Endothelial cell of umbilical vein (primary cell): ENCODE data around the gene DLG5. TPM values are rescaled to one million over a fixed set of nuclear protein-coding genes. Genes with fewer than 3 reads are reported as not detected.

ENCODE experiments used
- BruUV-seq: library from RNA; stranded (reverse); fragments of 400-500 nt; replicated peaks from 2 replicates; lab custom pipeline; 2021; lab: Mats Ljungman, UMichigan
- CTCF ChIA-PET: fragments of 300-600, 350-600 bp; sonication (Branson Sonifier 250); formaldehyde crosslinking; loops from one replicate; lab custom pipeline; 2021; ENCODE audit warnings: antibody characterized with exemption, inconsistent platforms; lab: Charles Lee
- POLR2A ChIA-PET: fragments of 300-600, 350-600 bp; sonication (Branson Sonifier 250); formaldehyde crosslinking; loops from one replicate; lab custom pipeline; 2021; ENCODE audit warnings: antibody characterized with exemption, inconsistent platforms; lab: Charles Lee
- DNase-seq: peaks from one replicate; pipeline ENCODE4 v3.0.0-alpha.2; 2011; ENCODE audit warnings: low read depth, low spot score
- FAIRE-seq: peaks from 2 replicates; lab custom pipeline; 2011; peaks lifted over from hg19 to GRCh38; lab: Jason Lieb, UNC
- H2AFZ ChIP-seq: 2 replicates; pipeline ENCODE4 v1.6.0; 2012; ENCODE audit warnings: low read depth, low read length, control low read depth, inconsistent platforms
- H3K27ac ChIP-seq: 2 replicates; pipeline ENCODE4 v1.5.1; 2011; ENCODE audit warnings: low read depth, mild to moderate bottlenecking, control low read depth, low read length, moderate library complexity; ENCODE audit not compliant: insufficient read depth
- H3K27me3 ChIP-seq, 2 experiments: 2 replicates each; pipeline versions ENCODE4 v1.6.0 to v1.6.1; 2011; ENCODE audit warnings: low read length in 2 of 2, mixed read lengths in 1 of 2; ENCODE audit not compliant: control insufficient read depth in 2 of 2, insufficient read depth in 2 of 2
- H3K36me3 ChIP-seq, 2 experiments: 2 replicates in 1 of 2; 3 replicates in 1 of 2; pipeline ENCODE4 v1.5.1; 2011; ENCODE audit warnings: low read length in 2 of 2, mild to moderate bottlenecking in 1 of 2, moderate library complexity in 1 of 2; ENCODE audit not compliant: control insufficient read depth in 2 of 2, insufficient read depth in 2 of 2; ENCODE audit errors: extremely low read depth in 1 of 2
- H3K4me1 ChIP-seq: 3 replicates; pipeline ENCODE4 v1.5.1; 2011; ENCODE audit warnings: mild to moderate bottlenecking, low read length; ENCODE audit not compliant: control insufficient read depth, insufficient read depth; ENCODE audit errors: extremely low read depth
- H3K4me2 ChIP-seq: 2 replicates; pipeline ENCODE4 v1.6.1; 2011; ENCODE audit warnings: low read length, control low read depth, mixed read lengths; ENCODE audit not compliant: insufficient read depth
- H3K4me3 ChIP-seq, 3 experiments: fragments of 200-600 bp in 1 of 3; sonication (generic), shearing (Covaris generic) in 1 of 3; replicated peaks in 1 of 3; 2 replicates each; pipeline ENCODE4 v1.5.1; 2011 to 2016; ENCODE audit warnings: control low read depth in 3 of 3, low read length in 3 of 3, mild to moderate bottlenecking in 2 of 3, inconsistent platforms in 1 of 3, low read depth in 1 of 3, moderate library complexity in 1 of 3; ENCODE audit not compliant: insufficient read depth in 1 of 3
- H3K79me2 ChIP-seq: 2 replicates; pipeline ENCODE4 v1.6.0; 2012; ENCODE audit warnings: low read length, inconsistent platforms; ENCODE audit not compliant: control insufficient read depth, insufficient read depth
- H3K9ac ChIP-seq: replicated peaks from 2 replicates; pipeline ENCODE3; 2011; ENCODE audit warnings: low read length, control low read depth; ENCODE audit not compliant: insufficient read depth; ENCODE audit errors: extremely low read depth
- H3K9me1 ChIP-seq: replicated peaks from 3 replicates; pipeline ENCODE4 v1.6.0; 2011; ENCODE audit warnings: mild to moderate bottlenecking, low read length; ENCODE audit not compliant: control insufficient read depth, insufficient read depth; ENCODE audit errors: extremely low read depth
- H3K9me3 ChIP-seq: replicated peaks from 2 replicates; pipeline ENCODE4 v1.5.1; 2012; ENCODE audit warnings: low read length, inconsistent platforms; ENCODE audit not compliant: control insufficient read depth, insufficient read depth
- H4K20me1 ChIP-seq: replicated peaks from 2 replicates; pipeline ENCODE3; 2011; ENCODE audit warnings: mild to moderate bottlenecking, low read length; ENCODE audit not compliant: control insufficient read depth, insufficient read depth; ENCODE audit errors: extremely low read depth
- CTCF ChIP-seq, 2 donors: IDR thresholded peaks; 1 replicate in 1 of 2; 2 replicates in 1 of 2; pipeline ENCODE4 v1.5.1; 2011; ENCODE audit warnings: low read length in 2 of 2, mild to moderate bottlenecking in 2 of 2, moderate library complexity in 2 of 2, control low read depth in 1 of 2, inconsistent platforms in 1 of 2, low read depth in 1 of 2; ENCODE audit not compliant: insufficient read depth in 1 of 2; ENCODE audit errors: extremely low read depth in 1 of 2
- EZH2 ChIP-seq: IDR thresholded peaks from 2 replicates; pipeline ENCODE4 v1.6.1; 2012; ENCODE audit warnings: borderline replicate concordance, low read depth, mild to moderate bottlenecking, moderate library complexity, low read length, inconsistent platforms; ENCODE audit not compliant: severe bottlenecking
- FOS ChIP-seq: IDR thresholded peaks from 2 replicates; pipeline ENCODE4 v1.6.1; 2011; ENCODE audit warnings: mild to moderate bottlenecking, low read length, moderate library complexity, borderline replicate concordance; ENCODE audit not compliant: insufficient read depth
- GATA2 ChIP-seq: IDR thresholded peaks from 2 replicates; pipeline ENCODE4 v1.7.0; 2011; ENCODE audit warnings: low read depth, mild to moderate bottlenecking, moderate library complexity, mixed read lengths, low read length; ENCODE audit not compliant: insufficient read length, insufficient read depth
- JUN ChIP-seq: IDR thresholded peaks from 2 replicates; pipeline ENCODE4 v1.6.1; 2011; ENCODE audit warnings: borderline replicate concordance, low read depth; ENCODE audit not compliant: insufficient read length, insufficient read depth
- MAX ChIP-seq: IDR thresholded peaks from 2 replicates; pipeline ENCODE4 v1.6.1; 2011; ENCODE audit not compliant: insufficient read depth, insufficient read length
- MYC ChIP-seq: IDR thresholded peaks from one replicate; pipeline ENCODE4 v1.6.1; 2011; ENCODE audit warnings: mild to moderate bottlenecking, low read depth, low read length
- POLR2A ChIP-seq: IDR thresholded peaks from 2 replicates; pipeline ENCODE4 v1.6.1; 2012; ENCODE audit warnings: low read depth, mild to moderate bottlenecking, control low read depth, low read length
- POLR2AphosphoS5 ChIP-seq: IDR thresholded peaks from 2 replicates; pipeline ENCODE4 v1.6.1; 2012; ENCODE audit warnings: low read depth, mild to moderate bottlenecking, control low read depth, low read length, moderate library complexity; ENCODE audit not compliant: insufficient read depth
- dilution Hi-C: fragments of 300-500 bp; cut with MboI; formaldehyde crosslinking; loops from one replicate; pipeline ENCODE4 v1.15.0; 2019; ENCODE audit warnings: low sequenced_read_pairs; ENCODE audit not compliant: extremely low pct_ligation_motif_present
- intact Hi-C: fragments of 100-400 bp; cut with micrococcal nuclease; formaldehyde crosslinking; loops from one replicate; pipeline ENCODE4 v1.10.0; 2022
- polyA plus RNA-seq, 4 experiments: library from polyadenylated mRNA; depleted of rRNA in 3 of 4; stranded (reverse) in 3 of 4; unstranded in 1 of 4; fragments of >200 nt; gene quantifications; 2 replicates each; pipeline versions ENCODE4 v1.2.1 to v1.2.3, GENCODE V29; 2011 to 2012; ENCODE audit warnings: missing spikeins in 1 of 4
- total RNA-seq: library from RNA; stranded (reverse); gene quantifications from 2 replicates; pipeline ENCODE4 v1.2.3, GENCODE V29; 2021

The DLG5 gene
- total and polyA plus RNA-seq, 2 donors (not counting 3 experiments of a cell fraction or from before 2014, with no cell fraction given) = 12.3 to 24.9 TPM

- no peaks in the 10 kb centered on the region for H4K20me1 ChIP-seq
- H3K9me1 ChIP-seq = no peaks in the 10 kb centered on the region
- dilution Hi-C loops (no loop called here), intact Hi-C loops (no loop called here)
- no peak overlapping the region for H3K9ac ChIP-seq
- H3K79me2 ChIP-seq = no peaks in the 10 kb centered on the region
- H3K27me3 ChIP-seq = peaks cover 20 to 25% of the 10 kb centered on the region in 2 experiments
- H3K4me1 ChIP-seq = peaks cover 1% of the 10 kb centered on the region
- no peaks in the 10 kb centered on the region for H3K36me3 ChIP-seq
- DNase-seq (no peak), FAIRE-seq (no peak)
- H3K4me3 ChIP-seq = no peak overlapping the region
- no peaks in the 10 kb centered on the region for H3K9me3 ChIP-seq
- no TSS peak for BruUV-seq
- no peak overlapping the region for H3K27ac ChIP-seq
- TF ChIP-seq FOS (no peak), MAX (no peak), POLR2A (no peak), POLR2AphosphoS5 (no peak), GATA2 (no peak), EZH2 (no peak), CTCF (IDR thresholded peaks at IDR 0.05; ENCODE audit: extremely low read depth in 1 of 2, insufficient read depth in 1 of 2, low read depth in 1 of 2, low read length in 2 of 2) (no peak), JUN (no peak), MYC (no peak)
- H2AFZ ChIP-seq = no peak overlapping the region
- CTCF ChIA-PET = interaction anchor here (1.1 to 1.8 kb wide), 2 partner anchors 8 to 85 kb away, joined by 3 to 5 read pairs; no protein-coding TSS in a partner anchor
- no peak overlapping the region for H3K4me2 ChIP-seq
- POLR2A ChIA-PET = no interaction called here
Measured at GRCh38 chr10:77932016-77932715, 5.6 kb upstream of the DLG5 start.
